Testis (tissue), 2 donors: ENCODE data around the gene KRT10.

ENCODE experiments used
- POLR2A ChIP-seq: fragments of 450-650 bp; IDR thresholded peaks from one replicate; pipeline ENCODE4 v1.6.1; 2017; ENCODE audit warnings: antibody characterized with exemption, mild to moderate bottlenecking, moderate library complexity
- TF ChIP-seq, protein P1 (sequence below), 3 experiments: fragments of 450-650 bp in 2 of 3; fragments of 200-600 bp in 1 of 3; sonication (generic) in 1 of 3; IDR thresholded peaks; one replicate each; pipeline ENCODE4 v1.5.1; 2016 to 2019; ENCODE audit warnings: antibody characterized with exemption in 3 of 3, mild to moderate bottlenecking in 2 of 3, moderate library complexity in 1 of 3

DNA sequence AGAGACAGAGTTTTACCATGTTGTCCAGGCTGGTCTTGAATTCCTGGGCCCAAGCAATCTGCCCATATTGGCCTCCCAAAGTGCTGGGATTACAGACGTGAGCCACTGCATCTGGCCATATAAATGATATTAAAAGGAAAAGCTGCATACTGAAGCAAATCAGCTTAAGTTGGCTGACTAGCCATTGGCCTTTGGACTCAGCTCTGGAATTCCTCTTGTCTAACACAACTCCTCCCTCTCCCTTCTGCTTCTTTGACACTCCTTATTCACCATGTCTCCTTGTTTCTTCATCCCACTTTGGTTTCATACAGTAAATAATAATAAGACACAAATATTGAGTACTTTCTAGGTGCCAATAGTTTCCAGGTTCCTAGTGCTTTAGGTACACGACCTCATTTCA lies 37.1 kb upstream of the KRT10 start:
- TF ChIP-seq, protein P1, sequence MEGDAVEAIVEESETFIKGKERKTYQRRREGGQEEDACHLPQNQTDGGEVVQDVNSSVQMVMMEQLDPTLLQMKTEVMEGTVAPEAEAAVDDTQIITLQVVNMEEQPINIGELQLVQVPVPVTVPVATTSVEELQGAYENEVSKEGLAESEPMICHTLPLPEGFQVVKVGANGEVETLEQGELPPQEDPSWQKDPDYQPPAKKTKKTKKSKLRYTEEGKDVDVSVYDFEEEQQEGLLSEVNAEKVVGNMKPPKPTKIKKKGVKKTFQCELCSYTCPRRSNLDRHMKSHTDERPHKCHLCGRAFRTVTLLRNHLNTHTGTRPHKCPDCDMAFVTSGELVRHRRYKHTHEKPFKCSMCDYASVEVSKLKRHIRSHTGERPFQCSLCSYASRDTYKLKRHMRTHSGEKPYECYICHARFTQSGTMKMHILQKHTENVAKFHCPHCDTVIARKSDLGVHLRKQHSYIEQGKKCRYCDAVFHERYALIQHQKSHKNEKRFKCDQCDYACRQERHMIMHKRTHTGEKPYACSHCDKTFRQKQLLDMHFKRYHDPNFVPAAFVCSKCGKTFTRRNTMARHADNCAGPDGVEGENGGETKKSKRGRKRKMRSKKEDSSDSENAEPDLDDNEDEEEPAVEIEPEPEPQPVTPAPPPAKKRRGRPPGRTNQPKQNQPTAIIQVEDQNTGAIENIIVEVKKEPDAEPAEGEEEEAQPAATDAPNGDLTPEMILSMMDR (IDR thresholded peaks at IDR 0.05), result no peak
- TF ChIP-seq POLR2A, result no peak
